Hematopoietic multipotent progenitor cell treated with erythropoietin and hydrocortisone succinate and interleukin-3 and kit ligand, for 4 days (in vitro differentiated cells): Measurements from ENCODE around the gene GRHL3.

Experiments used
- DNase-seq: peaks from one replicate; pipeline ENCODE4 v3.0.0-alpha.2; 2015

GRHL3 gene

GRCh38 chr1:24318615-24319311, 394 bp upstream of the GRHL3 start:
- peak; percentile 34 for DNase-seq

DNA sequence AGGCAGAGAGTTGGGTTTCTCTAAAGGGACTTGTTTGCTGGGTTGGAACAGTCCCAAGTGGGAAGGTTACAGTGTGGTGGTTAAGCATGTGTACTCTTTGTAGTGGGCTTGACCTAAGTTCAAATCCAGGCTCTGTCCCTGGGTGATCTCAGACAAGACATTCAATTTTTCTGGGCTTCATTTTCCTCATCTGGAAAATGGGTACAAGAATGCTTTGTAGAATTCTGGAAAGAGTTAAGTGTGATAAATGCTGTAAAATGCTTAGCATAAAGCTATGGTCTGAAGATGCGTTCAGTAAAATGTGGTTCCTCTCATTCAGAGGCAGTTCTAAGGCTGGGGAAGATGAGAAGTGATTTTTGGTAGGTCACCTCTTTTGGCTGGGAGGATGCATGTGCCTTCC, 805 bp downstream of the GRHL3 start:
- DNase-seq = no peak

DNA sequence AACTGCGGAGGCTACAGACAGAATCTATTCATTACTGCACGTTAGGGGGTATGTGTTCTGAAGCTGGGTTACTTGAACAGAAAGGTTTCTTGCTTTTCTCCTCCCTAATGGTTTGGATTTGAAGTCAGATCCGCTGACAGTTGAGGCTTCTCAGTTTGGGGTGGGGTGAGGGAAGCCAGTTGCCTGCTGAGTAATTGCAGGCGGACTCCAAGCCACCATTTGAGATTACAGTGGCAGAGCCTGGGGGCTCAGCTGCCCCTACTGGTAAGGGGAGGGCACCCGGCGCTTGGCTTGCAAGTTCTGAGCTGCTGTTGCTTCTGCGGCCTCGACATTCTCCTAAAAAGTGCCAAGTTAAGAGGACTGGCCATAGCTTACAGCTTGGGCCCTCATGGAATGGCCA, 2.0 kb downstream of the GRHL3 start:
- DNase-seq = peak; percentile 38

GRCh38 chr1:24321697-24322469, 2.7 kb downstream of the GRHL3 start:
- DNase-seq = peak; percentile 95

- peak; percentile 20 for DNase-seq
These were observed 3.5 kb downstream of the GRHL3 start for GRCh38 chr1:24322470-24323177.

- DNase-seq = no peak
These were observed 4.1 kb downstream of the GRHL3 start for GRCh38 chr1:24323281-24323680.

DNA sequence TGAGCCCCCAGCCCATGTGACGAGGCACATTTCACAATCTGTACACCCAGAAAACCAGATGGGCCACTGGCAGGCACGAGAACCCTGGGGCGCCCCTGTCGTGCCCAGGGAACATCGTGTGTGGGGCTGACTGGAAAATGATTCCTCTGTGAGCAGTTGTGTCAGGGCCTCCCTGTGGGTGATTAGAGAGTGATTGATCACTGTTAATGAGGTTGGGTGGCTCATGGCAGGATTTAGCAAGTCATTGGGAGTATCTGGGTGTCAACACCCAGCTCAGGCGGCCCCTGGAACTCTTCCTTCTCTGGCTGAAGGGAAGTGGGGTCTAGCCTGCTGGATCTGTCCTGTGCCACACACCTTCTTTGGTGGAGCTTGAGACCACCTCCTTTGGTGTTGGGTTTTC, 5.7 kb downstream of the GRHL3 start:
- no peak for DNase-seq

- DNase-seq = no peak
These were observed 6.7 kb downstream of the GRHL3 start for GRCh38 chr1:24325587-24326449.

DNA sequence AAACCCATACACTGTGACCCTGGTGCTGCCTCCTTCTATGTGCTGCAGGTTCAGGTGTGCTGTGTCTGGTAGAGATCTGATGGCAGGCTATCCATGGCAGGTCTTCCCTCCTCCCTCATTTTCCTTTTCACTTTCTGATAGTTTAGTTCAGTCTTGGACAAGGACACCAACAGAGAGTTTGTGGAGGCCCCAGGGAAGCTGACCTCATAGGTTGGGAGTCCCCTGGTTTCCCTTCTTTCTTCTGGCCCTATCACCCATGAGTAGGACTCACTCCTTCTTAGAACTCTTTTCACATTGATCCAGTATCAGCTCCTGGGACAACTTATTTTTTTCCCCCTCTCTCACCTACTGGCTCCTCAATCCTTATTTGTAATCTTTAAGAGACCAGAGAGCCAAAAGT, 8.3 kb downstream of the GRHL3 start:
- DNase-seq = no peak

GRCh38 chr1:24327891-24328290, 8.7 kb downstream of the GRHL3 start:
- no peak for DNase-seq

DNA sequence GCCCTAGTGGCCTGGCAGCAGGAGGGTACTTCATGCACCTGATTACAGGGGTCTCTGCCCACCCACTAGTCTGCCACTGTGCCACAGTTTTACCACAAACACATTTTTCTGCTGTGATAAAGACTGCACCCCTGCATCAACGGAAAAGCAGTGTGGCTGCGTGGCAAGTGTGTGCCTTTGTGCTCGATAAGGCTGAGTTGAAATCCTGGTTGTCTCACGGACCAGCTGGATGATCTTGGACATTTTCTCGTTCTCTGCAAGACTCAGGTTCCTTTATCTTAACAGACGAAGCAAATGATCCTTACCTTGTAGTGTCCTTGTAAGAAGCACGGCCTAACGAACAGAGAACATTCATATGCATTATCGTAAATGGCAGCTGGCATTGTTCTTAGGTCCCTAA, 10.2 kb downstream of the GRHL3 start:
- DNase-seq = peak; percentile 83

- DNase-seq = no peak
These were observed 10.8 kb downstream of the GRHL3 start for GRCh38 chr1:24329797-24330543.

- no peak for DNase-seq
These were observed 13.0 kb downstream of the GRHL3 start for GRCh38 chr1:24331961-24332673.

GRCh38 chr1:24336075-24336474, 16.9 kb downstream of the GRHL3 start:
- no peak for DNase-seq

DNA sequence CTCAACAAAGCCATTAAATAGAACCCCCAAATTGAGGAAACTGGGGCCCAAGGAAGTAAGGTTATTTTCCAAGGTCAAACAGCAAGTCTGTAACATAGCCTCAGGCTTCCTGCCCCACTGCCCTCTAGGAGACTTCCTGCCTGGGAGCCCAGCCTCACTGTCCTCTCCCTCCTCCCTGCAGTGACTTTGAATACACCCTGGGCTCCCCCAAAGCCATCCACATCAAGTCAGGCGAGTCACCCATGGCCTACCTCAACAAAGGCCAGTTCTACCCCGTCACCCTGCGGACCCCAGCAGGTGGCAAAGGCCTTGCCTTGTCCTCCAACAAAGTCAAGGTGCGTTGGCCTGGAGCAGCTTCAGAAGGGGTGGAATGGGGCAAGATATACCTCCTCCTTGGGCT, 18.3 kb downstream of the GRHL3 start:
- DNase-seq = no peak

- no peak for DNase-seq
These were observed 19.3 kb downstream of the GRHL3 start for GRCh38 chr1:24338447-24338846.

GRCh38 chr1:24339996-24340395, 20.8 kb downstream of the GRHL3 start:
- no peak for DNase-seq

- no peak for DNase-seq
These were observed 21.6 kb downstream of the GRHL3 start for GRCh38 chr1:24340770-24341169.

DNA sequence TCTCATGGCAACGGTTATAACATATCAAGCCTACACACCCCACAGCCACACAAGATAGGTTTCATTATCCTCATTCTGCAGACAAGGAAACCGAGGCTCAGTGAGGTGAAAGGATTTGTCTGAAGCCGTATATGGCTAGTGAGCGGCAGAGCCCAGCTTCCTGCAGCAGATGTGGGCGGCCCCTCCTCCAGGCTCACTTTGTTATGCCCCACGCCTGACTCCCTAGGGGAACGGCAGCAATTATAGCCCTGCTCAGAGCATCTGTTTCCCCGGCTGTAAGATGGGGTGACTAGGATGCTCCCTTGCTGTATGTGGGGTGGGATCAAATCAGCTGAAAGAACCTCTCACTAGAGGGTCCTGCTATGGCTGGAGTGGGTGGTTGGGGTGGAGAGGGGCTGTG, 22.1 kb downstream of the GRHL3 start:
- DNase-seq = peak; percentile 18

DNA sequence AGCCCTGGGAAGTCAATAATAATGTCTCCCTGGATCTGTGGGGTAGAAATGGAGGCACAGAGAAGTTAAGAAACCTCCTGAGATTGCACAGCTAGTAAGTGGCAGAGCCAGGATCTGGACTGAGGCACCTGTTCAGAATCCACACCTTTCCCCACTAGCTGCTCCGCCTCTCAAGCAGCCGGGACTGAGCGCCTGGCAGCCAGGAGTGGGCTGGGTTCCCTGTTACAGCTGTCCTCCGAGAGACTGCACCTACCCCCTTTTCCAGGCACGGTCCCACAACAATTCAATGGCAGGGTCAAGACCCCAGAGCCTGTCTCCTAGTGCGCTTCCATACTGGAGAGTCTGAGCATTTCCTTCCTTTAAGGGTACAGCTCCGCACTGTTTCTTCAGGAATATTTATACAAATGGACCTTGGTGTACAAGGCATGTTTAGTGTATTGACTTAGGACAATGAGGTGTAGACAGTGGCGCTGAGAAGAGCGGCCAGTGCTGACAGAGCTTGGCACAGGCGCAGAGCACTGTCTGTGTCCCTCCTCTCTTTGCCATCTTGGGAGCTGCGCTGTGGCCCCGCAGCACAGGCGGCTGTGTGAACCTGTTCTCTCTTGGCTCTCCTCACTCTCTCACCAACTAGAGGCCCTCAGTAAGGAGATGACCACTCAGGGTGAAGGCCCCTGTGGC, 24.4 kb downstream of the GRHL3 start:
- no peak for DNase-seq
